B cell (primary cell): ENCODE measurements around the gene CAB39L. TPM values are rescaled to one million over a fixed set of nuclear protein-coding genes. Genes with fewer than 3 reads are reported as not detected.

ENCODE experiments used
- ATAC-seq: fragments of 200-7000 bp; cut with Tn5 transposase; one replicate; pipeline ENCODE4 v1.10.0; 2021; ENCODE audit warnings: low read depth, mild to moderate bottlenecking, moderate number of reproducible peaks, moderate library complexity
- CTCF ChIA-PET: fragments of 350-600 bp; sonication (Branson Sonifier 250); formaldehyde crosslinking; loops from one replicate; lab custom pipeline; 2021; ENCODE audit warnings: antibody characterized with exemption, inconsistent platforms; lab: Charles Lee
- POLR2A ChIA-PET: fragments of 350-600 bp; sonication (Branson Sonifier 250); formaldehyde crosslinking; loops from one replicate; lab custom pipeline; 2021; ENCODE audit warnings: antibody characterized with exemption; lab: Charles Lee
- DNase-seq: peaks from one replicate; pipeline ENCODE4 v3.0.0; 2013
- H2AFZ ChIP-seq: 2 replicates; pipeline ENCODE4 v1.6.1; 2012; ENCODE audit warnings: mild to moderate bottlenecking, low read depth, low read length; ENCODE audit not compliant: insufficient read depth, poor library complexity, severe bottlenecking
- H3K27ac ChIP-seq, 2 donors: 1 replicate in 1 of 2; 2 replicates in 1 of 2; pipeline ENCODE4 v1.5.1; 2012 to 2013; ENCODE audit warnings: low read length in 2 of 2, mild to moderate bottlenecking in 2 of 2, moderate library complexity in 1 of 2
- H3K27me3 ChIP-seq, 4 experiments: fragments of 200-600 bp in 1 of 4; sonication (generic) in 1 of 4; replicated peaks in 1 of 4; 1 replicate in 2 of 4; 2 replicates in 2 of 4; pipeline versions ENCODE4 v1.6.1 to v1.7.0; 2013 to 2016; ENCODE audit warnings: low read length in 3 of 4, mild to moderate bottlenecking in 2 of 4, mixed read lengths in 1 of 4, moderate library complexity in 1 of 4; ENCODE audit not compliant: insufficient read depth in 4 of 4, control insufficient read depth in 3 of 4; ENCODE audit errors: control extremely low read depth in 1 of 4
- H3K36me3 ChIP-seq, 2 experiments: replicated peaks in 1 of 2; 1 replicate in 1 of 2; 2 replicates in 1 of 2; pipeline versions ENCODE4 v1.6.1 to v1.7.1; 2013; ENCODE audit warnings: low read length in 1 of 2; ENCODE audit not compliant: insufficient read depth in 2 of 2, control insufficient read depth in 1 of 2; ENCODE audit errors: control extremely low read depth in 1 of 2, extremely low read depth in 1 of 2
- H3K4me1 ChIP-seq, 2 donors: fragments of 200-600 bp in 1 of 2; sonication (generic) in 1 of 2; 1 replicate in 1 of 2; 2 replicates in 1 of 2; pipeline versions ENCODE4 v1.5.1 to v1.6.1; 2013 to 2017; ENCODE audit warnings: low read length in 2 of 2; ENCODE audit not compliant: control insufficient read depth in 2 of 2, insufficient read depth in 2 of 2
- H3K4me2 ChIP-seq: replicated peaks from 2 replicates; pipeline ENCODE3; 2012; ENCODE audit warnings: mild to moderate bottlenecking, low read depth, low read length; ENCODE audit not compliant: poor library complexity, severe bottlenecking
- H3K4me3 ChIP-seq, 5 experiments: fragments of 200-600 bp in 1 of 5; sonication (generic) in 1 of 5; 1 replicate in 3 of 5; 2 replicates in 2 of 5; pipeline versions ENCODE4 v1.5.1 to v1.7.0; 2011 to 2016; ENCODE audit warnings: low read length in 4 of 5, mild to moderate bottlenecking in 4 of 5, low read depth in 2 of 5, control low read depth in 1 of 5, moderate library complexity in 1 of 5; ENCODE audit not compliant: insufficient read depth in 1 of 5; ENCODE audit errors: control extremely low read depth in 1 of 5, extremely low read depth in 1 of 5
- H3K79me2 ChIP-seq: fragments of 200-600 bp; sonication (generic); one replicate; pipeline ENCODE4 v1.6.0; 2016; ENCODE audit warnings: low read length; ENCODE audit not compliant: control insufficient read depth, insufficient read depth
- H3K9ac ChIP-seq: fragments of 200-600 bp; sonication (generic); 2 replicates; pipeline ENCODE4 v1.6.1; 2017; ENCODE audit warnings: mild to moderate bottlenecking, low read length, moderate library complexity
- H3K9me3 ChIP-seq, 3 donors: one replicate each; pipeline versions ENCODE4 v1.6.1 to v1.7.1; 2013; ENCODE audit warnings: low read length in 2 of 3; ENCODE audit not compliant: control insufficient read depth in 2 of 3, insufficient read depth in 1 of 3; ENCODE audit errors: control extremely low read depth in 1 of 3
- H4K20me1 ChIP-seq: 2 replicates; pipeline ENCODE4 v1.6.0; 2012; ENCODE audit warnings: mild to moderate bottlenecking, low read length; ENCODE audit not compliant: insufficient read depth, control insufficient read depth, poor library complexity, severe bottlenecking
- H3K27ac Mint-ChIP-seq: one replicate; pipeline ENCODE4 v1.8.0; 2021; ENCODE audit warnings: mixed read lengths
- H3K27me3 Mint-ChIP-seq: one replicate; pipeline ENCODE4 v1.8.0; 2021; ENCODE audit warnings: mixed read lengths
- H3K4me1 Mint-ChIP-seq: one replicate; pipeline ENCODE4 v1.8.0; 2021; ENCODE audit warnings: mixed read lengths
- H3K4me3 Mint-ChIP-seq: one replicate; pipeline ENCODE4 v1.8.0; 2021; ENCODE audit warnings: mixed read lengths
- H3K9me3 Mint-ChIP-seq: one replicate; pipeline ENCODE4 v1.8.0; 2022; ENCODE audit warnings: mixed read lengths; ENCODE audit not compliant: insufficient read depth
- EZH2 ChIP-seq: IDR thresholded peaks from 2 replicates; pipeline ENCODE4 v1.6.1; 2012; ENCODE audit warnings: borderline replicate concordance, low read depth, mild to moderate bottlenecking, moderate library complexity, low read length; ENCODE audit not compliant: insufficient read depth, poor library complexity, severe bottlenecking
- WGBS: methylation state at CpG from one replicate; pipeline ENCODE4 v1.1.5; 2013; ENCODE audit warnings: missing lambda C conversion rate; ENCODE audit not compliant: insufficient coverage; 5-methylcytosine and 5-hydroxymethylcytosine counted together
- intact Hi-C: fragments of 100-400 bp; cut with micrococcal nuclease; formaldehyde crosslinking; loops from one replicate; pipeline ENCODE4 v1.10.0; 2022
- polyA plus RNA-seq: library from polyadenylated mRNA; depleted of rRNA; stranded (reverse); fragments of >200 nt; gene quantifications from 2 replicates; pipeline ENCODE4 v1.2.3, GENCODE V29; 2012
- total RNA-seq, 2 donors: library from RNA; stranded (reverse); fragments of 120-200 nt in 1 of 2; gene quantifications; 1 replicate in 1 of 2; 2 replicates in 1 of 2; pipeline versions ENCODE4 v1.2.3 to v1.2.4, GENCODE V29; 2013 to 2022
- TF ChIP-seq, protein P1 (sequence below): fragments of 200-600 bp; IDR thresholded peaks from one replicate; pipeline ENCODE4 v1.8.0; 2022; ENCODE audit warnings: antibody characterized with exemption, mild to moderate bottlenecking

The CAB39L gene
- total and polyA plus RNA-seq, 2 donors (not counting 1 experiment from before 2014, with no cell fraction given) = 1.5 to 9.6 TPM

DNA sequence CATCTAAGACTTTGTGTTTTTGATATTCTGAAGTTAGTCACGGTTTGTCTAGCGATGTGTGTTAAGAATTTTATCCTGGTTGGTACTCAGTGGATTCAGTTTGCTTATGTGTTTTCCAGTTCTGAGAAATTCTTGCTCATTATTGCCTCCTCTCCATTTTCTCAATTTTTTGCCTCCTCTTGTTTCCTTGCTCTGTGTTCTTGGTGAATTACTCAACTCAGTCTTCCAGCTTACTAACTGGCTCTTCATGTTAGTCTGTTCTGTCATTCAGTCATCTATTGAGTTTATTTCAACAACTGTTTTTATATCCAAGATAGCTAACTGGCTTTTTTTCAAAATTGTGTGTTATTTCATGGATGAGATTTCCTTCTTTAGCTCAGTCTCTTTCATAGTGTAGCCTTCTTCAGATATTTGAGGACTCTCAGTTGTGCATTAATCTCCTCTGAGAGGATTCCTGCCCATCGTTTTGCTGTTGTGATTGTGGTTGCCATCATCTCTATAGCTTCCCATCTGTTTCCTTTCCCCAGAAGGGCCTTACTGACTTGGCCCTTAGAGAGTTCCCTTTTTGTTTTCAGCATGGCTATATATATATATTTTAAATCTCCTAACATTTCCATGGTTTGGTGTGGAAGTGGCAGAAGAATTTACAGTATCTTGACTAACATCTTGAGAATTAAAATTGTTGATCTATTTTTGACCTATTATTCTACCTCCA, 6.4 kb upstream of the CAB39L start:
- Histone ChIP-seq H2AFZ (no peak overlapping the region), H4K20me1 (no peaks in the 10 kb centered on the region), H3K36me3 (peaks cover 2 to 16% of the 10 kb centered on the region in 2 experiments), H3K4me3 (no peak overlapping the region), H3K27ac (peak overlapping the region in 1 of 2 donors; percentile 37), H3K4me1 (peaks cover 19 to 44% of the 10 kb centered on the region in 2 donors), H3K27me3 (no peaks in the 10 kb centered on the region), H3K9ac (no peak overlapping the region), H3K79me2 (peaks cover 80% of the 10 kb centered on the region), H3K9me3 (no peaks in the 10 kb centered on the region), H3K4me2 (no peak overlapping the region)
- ATAC-seq = no peak
- no peak for DNase-seq
- no CpG with 5 or more reads among the region's 3 CpGs for WGBS
- Mint-ChIP-seq H3K27ac (peak overlapping the region; percentile 54), H3K9me3 (no peaks in the 10 kb centered on the region), H3K27me3 (no peaks in the 10 kb centered on the region), H3K4me1 (peaks cover 58% of the 10 kb centered on the region), H3K4me3 (peak overlapping the region; percentile 59)
- intact Hi-C loops = no loop called here
- TF ChIP-seq, protein P1, sequence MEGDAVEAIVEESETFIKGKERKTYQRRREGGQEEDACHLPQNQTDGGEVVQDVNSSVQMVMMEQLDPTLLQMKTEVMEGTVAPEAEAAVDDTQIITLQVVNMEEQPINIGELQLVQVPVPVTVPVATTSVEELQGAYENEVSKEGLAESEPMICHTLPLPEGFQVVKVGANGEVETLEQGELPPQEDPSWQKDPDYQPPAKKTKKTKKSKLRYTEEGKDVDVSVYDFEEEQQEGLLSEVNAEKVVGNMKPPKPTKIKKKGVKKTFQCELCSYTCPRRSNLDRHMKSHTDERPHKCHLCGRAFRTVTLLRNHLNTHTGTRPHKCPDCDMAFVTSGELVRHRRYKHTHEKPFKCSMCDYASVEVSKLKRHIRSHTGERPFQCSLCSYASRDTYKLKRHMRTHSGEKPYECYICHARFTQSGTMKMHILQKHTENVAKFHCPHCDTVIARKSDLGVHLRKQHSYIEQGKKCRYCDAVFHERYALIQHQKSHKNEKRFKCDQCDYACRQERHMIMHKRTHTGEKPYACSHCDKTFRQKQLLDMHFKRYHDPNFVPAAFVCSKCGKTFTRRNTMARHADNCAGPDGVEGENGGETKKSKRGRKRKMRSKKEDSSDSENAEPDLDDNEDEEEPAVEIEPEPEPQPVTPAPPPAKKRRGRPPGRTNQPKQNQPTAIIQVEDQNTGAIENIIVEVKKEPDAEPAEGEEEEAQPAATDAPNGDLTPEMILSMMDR = no peak
- no peak for TF ChIP-seq EZH2
- POLR2A ChIA-PET = no interaction called here
- CTCF ChIA-PET = interaction anchor here (0.8 kb wide), 1 partner anchor 162 kb away, joined by 3 read pairs; no protein-coding TSS in a partner anchor

DNA sequence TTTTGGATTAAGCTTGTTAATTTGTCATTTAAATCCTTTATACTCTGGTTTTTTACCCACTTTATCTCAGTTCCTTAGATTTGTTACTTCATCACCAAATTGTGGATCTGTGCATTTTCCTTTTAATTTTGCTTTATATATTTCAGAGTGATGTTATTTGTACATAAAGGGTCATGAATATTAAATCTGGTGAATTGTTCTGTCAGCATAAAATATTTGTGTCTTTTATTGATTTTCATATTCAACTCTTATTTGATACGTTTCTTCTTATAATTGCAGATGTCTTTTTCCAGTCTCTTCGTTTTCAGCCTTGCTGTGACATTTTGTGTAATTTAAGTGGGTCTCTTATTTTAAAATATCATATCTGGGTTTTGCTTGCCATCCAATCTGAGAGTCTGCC, 4.9 kb upstream of the CAB39L start:
- Histone ChIP-seq H4K20me1 (no peaks in the 10 kb centered on the region), H3K4me3 (no peak overlapping the region), H3K79me2 (peaks cover 70% of the 10 kb centered on the region), H2AFZ (no peak overlapping the region), H3K27me3 (no peaks in the 10 kb centered on the region), H3K36me3 (peaks cover 2 to 16% of the 10 kb centered on the region in 2 experiments), H3K27ac (peak overlapping the region in 1 of 2 donors; percentile 97), H3K9ac (no peak overlapping the region), H3K4me2 (no peak overlapping the region), H3K4me1 (peaks cover 16 to 36% of the 10 kb centered on the region in 2 donors), H3K9me3 (no peaks in the 10 kb centered on the region)
- H3K4me1 Mint-ChIP-seq = peaks cover 56% of the 10 kb centered on the region
- intact Hi-C loops = no loop called here
- H3K27me3 Mint-ChIP-seq = no peaks in the 10 kb centered on the region
- ChIA-PET CTCF (interaction anchor here (0.6 kb wide), 1 partner anchor 47 kb away, joined by 3 read pairs; no protein-coding TSS in a partner anchor), POLR2A (interaction anchor here (0.6 kb wide), 1 partner anchor 82 kb away, joined by 6 read pairs; no protein-coding TSS in a partner anchor)
- TF ChIP-seq EZH2 = no peak
- TF ChIP-seq, protein P1 = no peak
- no peak overlapping the region for H3K4me3 Mint-ChIP-seq
- H3K27ac Mint-ChIP-seq = peak overlapping the region; percentile 50
- WGBS = no CpG with 5 or more reads among the region's 2 CpGs
- no peaks in the 10 kb centered on the region for H3K9me3 Mint-ChIP-seq
- no peak for DNase-seq
- ATAC-seq = no peak
